B cell (primary cell): ENCODE results near the gene CACNA2D4. TPM values are rescaled to one million over a fixed set of nuclear protein-coding genes. Genes with fewer than 3 reads are reported as not detected.

Experiments used
- ATAC-seq: fragments of 200-7000 bp; cut with Tn5 transposase; one replicate; pipeline ENCODE4 v1.10.0; 2021; ENCODE audit warnings: low read depth, mild to moderate bottlenecking, moderate number of reproducible peaks, moderate library complexity
- CTCF ChIA-PET: fragments of 350-600 bp; sonication (Branson Sonifier 250); formaldehyde crosslinking; loops from one replicate; lab custom pipeline; 2021; ENCODE audit warnings: antibody characterized with exemption, inconsistent platforms; lab: Charles Lee
- POLR2A ChIA-PET: fragments of 350-600 bp; sonication (Branson Sonifier 250); formaldehyde crosslinking; loops from one replicate; lab custom pipeline; 2021; ENCODE audit warnings: antibody characterized with exemption; lab: Charles Lee
- DNase-seq: peaks from one replicate; pipeline ENCODE4 v3.0.0; 2013
- H2AFZ ChIP-seq: 2 replicates; pipeline ENCODE4 v1.6.1; 2012; ENCODE audit warnings: mild to moderate bottlenecking, low read depth, low read length; ENCODE audit not compliant: insufficient read depth, poor library complexity, severe bottlenecking
- H3K27ac ChIP-seq, 2 donors: 1 replicate in 1 of 2; 2 replicates in 1 of 2; pipeline ENCODE4 v1.5.1; 2012 to 2013; ENCODE audit warnings: low read length in 2 of 2, mild to moderate bottlenecking in 2 of 2, moderate library complexity in 1 of 2
- H3K27me3 ChIP-seq, 4 experiments: fragments of 200-600 bp in 1 of 4; sonication (generic) in 1 of 4; replicated peaks in 1 of 4; 1 replicate in 2 of 4; 2 replicates in 2 of 4; pipeline versions ENCODE4 v1.6.1 to v1.7.0; 2013 to 2016; ENCODE audit warnings: low read length in 3 of 4, mild to moderate bottlenecking in 2 of 4, mixed read lengths in 1 of 4, moderate library complexity in 1 of 4; ENCODE audit not compliant: insufficient read depth in 4 of 4, control insufficient read depth in 3 of 4; ENCODE audit errors: control extremely low read depth in 1 of 4
- H3K36me3 ChIP-seq, 2 experiments: replicated peaks in 1 of 2; 1 replicate in 1 of 2; 2 replicates in 1 of 2; pipeline versions ENCODE4 v1.6.1 to v1.7.1; 2013; ENCODE audit warnings: low read length in 1 of 2; ENCODE audit not compliant: insufficient read depth in 2 of 2, control insufficient read depth in 1 of 2; ENCODE audit errors: control extremely low read depth in 1 of 2, extremely low read depth in 1 of 2
- H3K4me1 ChIP-seq, 2 donors: fragments of 200-600 bp in 1 of 2; sonication (generic) in 1 of 2; 1 replicate in 1 of 2; 2 replicates in 1 of 2; pipeline versions ENCODE4 v1.5.1 to v1.6.1; 2013 to 2017; ENCODE audit warnings: low read length in 2 of 2; ENCODE audit not compliant: control insufficient read depth in 2 of 2, insufficient read depth in 2 of 2
- H3K4me2 ChIP-seq: replicated peaks from 2 replicates; pipeline ENCODE3; 2012; ENCODE audit warnings: mild to moderate bottlenecking, low read depth, low read length; ENCODE audit not compliant: poor library complexity, severe bottlenecking
- H3K4me3 ChIP-seq, 5 experiments: fragments of 200-600 bp in 1 of 5; sonication (generic) in 1 of 5; 1 replicate in 3 of 5; 2 replicates in 2 of 5; pipeline versions ENCODE4 v1.5.1 to v1.7.0; 2011 to 2016; ENCODE audit warnings: low read length in 4 of 5, mild to moderate bottlenecking in 4 of 5, low read depth in 2 of 5, control low read depth in 1 of 5, moderate library complexity in 1 of 5; ENCODE audit not compliant: insufficient read depth in 1 of 5; ENCODE audit errors: control extremely low read depth in 1 of 5, extremely low read depth in 1 of 5
- H3K79me2 ChIP-seq: fragments of 200-600 bp; sonication (generic); one replicate; pipeline ENCODE4 v1.6.0; 2016; ENCODE audit warnings: low read length; ENCODE audit not compliant: control insufficient read depth, insufficient read depth
- H3K9ac ChIP-seq: fragments of 200-600 bp; sonication (generic); 2 replicates; pipeline ENCODE4 v1.6.1; 2017; ENCODE audit warnings: mild to moderate bottlenecking, low read length, moderate library complexity
- H3K9me3 ChIP-seq, 3 donors: one replicate each; pipeline versions ENCODE4 v1.6.1 to v1.7.1; 2013; ENCODE audit warnings: low read length in 2 of 3; ENCODE audit not compliant: control insufficient read depth in 2 of 3, insufficient read depth in 1 of 3; ENCODE audit errors: control extremely low read depth in 1 of 3
- H4K20me1 ChIP-seq: 2 replicates; pipeline ENCODE4 v1.6.0; 2012; ENCODE audit warnings: mild to moderate bottlenecking, low read length; ENCODE audit not compliant: insufficient read depth, control insufficient read depth, poor library complexity, severe bottlenecking
- H3K27ac Mint-ChIP-seq: one replicate; pipeline ENCODE4 v1.8.0; 2021; ENCODE audit warnings: mixed read lengths
- H3K27me3 Mint-ChIP-seq: one replicate; pipeline ENCODE4 v1.8.0; 2021; ENCODE audit warnings: mixed read lengths
- H3K4me1 Mint-ChIP-seq: one replicate; pipeline ENCODE4 v1.8.0; 2021; ENCODE audit warnings: mixed read lengths
- H3K4me3 Mint-ChIP-seq: one replicate; pipeline ENCODE4 v1.8.0; 2021; ENCODE audit warnings: mixed read lengths
- H3K9me3 Mint-ChIP-seq: one replicate; pipeline ENCODE4 v1.8.0; 2022; ENCODE audit warnings: mixed read lengths; ENCODE audit not compliant: insufficient read depth
- EZH2 ChIP-seq: IDR thresholded peaks from 2 replicates; pipeline ENCODE4 v1.6.1; 2012; ENCODE audit warnings: borderline replicate concordance, low read depth, mild to moderate bottlenecking, moderate library complexity, low read length; ENCODE audit not compliant: insufficient read depth, poor library complexity, severe bottlenecking
- WGBS: methylation state at CpG from one replicate; pipeline ENCODE4 v1.1.5; 2013; ENCODE audit warnings: missing lambda C conversion rate; ENCODE audit not compliant: insufficient coverage; 5-methylcytosine and 5-hydroxymethylcytosine counted together
- intact Hi-C: fragments of 100-400 bp; cut with micrococcal nuclease; formaldehyde crosslinking; loops from one replicate; pipeline ENCODE4 v1.10.0; 2022
- polyA plus RNA-seq: library from polyadenylated mRNA; depleted of rRNA; stranded (reverse); fragments of >200 nt; gene quantifications from 2 replicates; pipeline ENCODE4 v1.2.3, GENCODE V29; 2012
- total RNA-seq, 2 donors: library from RNA; stranded (reverse); fragments of 120-200 nt in 1 of 2; gene quantifications; 1 replicate in 1 of 2; 2 replicates in 1 of 2; pipeline versions ENCODE4 v1.2.3 to v1.2.4, GENCODE V29; 2013 to 2022
- TF ChIP-seq, protein P1 (sequence below): fragments of 200-600 bp; IDR thresholded peaks from one replicate; pipeline ENCODE4 v1.8.0; 2022; ENCODE audit warnings: antibody characterized with exemption, mild to moderate bottlenecking

Gene CACNA2D4
- total and polyA plus RNA-seq, 2 donors (not counting 1 experiment from before 2014, with no cell fraction given): 6.0 to 7.4 TPM

DNA sequence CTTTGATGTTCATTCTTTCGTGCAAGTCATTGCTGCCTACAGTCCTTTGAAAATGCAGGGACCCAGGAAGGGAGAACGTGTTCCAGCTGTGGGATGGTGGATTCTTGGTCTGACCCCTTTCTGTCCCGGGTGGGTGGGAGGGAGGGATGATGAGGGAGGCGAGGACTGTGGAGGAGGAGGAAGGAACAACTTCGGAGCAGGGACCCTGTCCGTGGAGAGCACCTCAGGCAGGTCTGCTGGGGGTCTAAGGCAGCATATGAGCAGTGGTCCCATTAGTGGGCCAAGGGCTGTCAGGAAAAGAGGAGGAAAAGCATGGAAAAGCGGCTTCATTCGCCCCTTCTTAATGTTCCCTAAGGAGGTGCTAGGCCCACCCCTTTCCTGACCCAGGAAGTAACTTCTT lies 36.0 kb downstream of the CACNA2D4 start:
- Histone ChIP-seq H2AFZ (no peak overlapping the region), H4K20me1 (no peaks in the 10 kb centered on the region), H3K27ac (no peak overlapping the region), H3K4me1 (no peaks in the 10 kb centered on the region), H3K9ac (no peak overlapping the region), H3K36me3 (no peaks in the 10 kb centered on the region), H3K9me3 (no peaks in the 10 kb centered on the region), H3K79me2 (no peaks in the 10 kb centered on the region), H3K4me3 (no peak overlapping the region), H3K27me3 (peaks cover 0 to 2% (median 0%) of the 10 kb centered on the region in 4 experiments), H3K4me2 (no peak overlapping the region)
- H3K27me3 Mint-ChIP-seq: peaks cover 26% of the 10 kb centered on the region
- intact Hi-C loops: no loop called here
- WGBS: 92% methylated on average over 7 of the region's 8 CpGs
- TF ChIP-seq, protein P1, sequence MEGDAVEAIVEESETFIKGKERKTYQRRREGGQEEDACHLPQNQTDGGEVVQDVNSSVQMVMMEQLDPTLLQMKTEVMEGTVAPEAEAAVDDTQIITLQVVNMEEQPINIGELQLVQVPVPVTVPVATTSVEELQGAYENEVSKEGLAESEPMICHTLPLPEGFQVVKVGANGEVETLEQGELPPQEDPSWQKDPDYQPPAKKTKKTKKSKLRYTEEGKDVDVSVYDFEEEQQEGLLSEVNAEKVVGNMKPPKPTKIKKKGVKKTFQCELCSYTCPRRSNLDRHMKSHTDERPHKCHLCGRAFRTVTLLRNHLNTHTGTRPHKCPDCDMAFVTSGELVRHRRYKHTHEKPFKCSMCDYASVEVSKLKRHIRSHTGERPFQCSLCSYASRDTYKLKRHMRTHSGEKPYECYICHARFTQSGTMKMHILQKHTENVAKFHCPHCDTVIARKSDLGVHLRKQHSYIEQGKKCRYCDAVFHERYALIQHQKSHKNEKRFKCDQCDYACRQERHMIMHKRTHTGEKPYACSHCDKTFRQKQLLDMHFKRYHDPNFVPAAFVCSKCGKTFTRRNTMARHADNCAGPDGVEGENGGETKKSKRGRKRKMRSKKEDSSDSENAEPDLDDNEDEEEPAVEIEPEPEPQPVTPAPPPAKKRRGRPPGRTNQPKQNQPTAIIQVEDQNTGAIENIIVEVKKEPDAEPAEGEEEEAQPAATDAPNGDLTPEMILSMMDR: no peak
- TF ChIP-seq EZH2: no peak
- CTCF ChIA-PET: no interaction called here
- no peak for DNase-seq
- no peaks in the 10 kb centered on the region for H3K4me1 Mint-ChIP-seq
- POLR2A ChIA-PET: no interaction called here
- no peak overlapping the region for H3K27ac Mint-ChIP-seq
- no peaks in the 10 kb centered on the region for H3K9me3 Mint-ChIP-seq
- no peak for ATAC-seq
- H3K4me3 Mint-ChIP-seq: no peak overlapping the region

DNA sequence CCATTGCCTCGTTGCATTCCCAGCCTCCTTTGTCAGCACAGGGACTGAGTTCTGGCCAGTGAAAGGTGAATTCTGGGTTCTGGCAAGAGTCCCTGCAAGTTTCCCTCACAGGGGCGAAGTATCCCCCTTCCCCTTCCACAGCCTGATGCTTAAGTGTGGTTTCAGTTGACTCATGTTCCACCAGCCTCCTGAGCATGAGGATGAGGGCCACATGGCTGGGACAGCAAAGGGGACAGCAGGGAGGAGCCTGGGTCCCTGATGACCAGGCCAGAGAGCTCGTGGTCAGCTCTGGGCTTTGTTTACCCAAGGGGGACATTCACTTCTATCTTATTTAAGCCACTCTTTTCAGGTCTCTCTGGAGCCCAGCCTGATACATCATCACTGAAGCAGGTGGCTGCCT lies 36.5 kb downstream of the CACNA2D4 start:
- no peaks in the 10 kb centered on the region for H3K79me2 ChIP-seq
- H3K27me3 ChIP-seq: no peaks in the 10 kb centered on the region
- H2AFZ ChIP-seq: no peak overlapping the region
- intact Hi-C loops: no loop called here
- no peaks in the 10 kb centered on the region for H3K4me1 Mint-ChIP-seq
- H3K4me1 ChIP-seq: no peaks in the 10 kb centered on the region
- 70% methylated on average over 3 of the region's 3 CpGs for WGBS
- no peak overlapping the region for H3K27ac ChIP-seq
- H3K4me3 ChIP-seq: no peak overlapping the region
- no peaks in the 10 kb centered on the region for H3K9me3 Mint-ChIP-seq
- no peaks in the 10 kb centered on the region for H3K36me3 ChIP-seq
- no peak for ATAC-seq
- H4K20me1 ChIP-seq: no peaks in the 10 kb centered on the region
- no peak overlapping the region for H3K4me2 ChIP-seq
- DNase-seq: no peak
- CTCF ChIA-PET: no interaction called here
- TF ChIP-seq, protein P1: no peak
- no peak for TF ChIP-seq EZH2
- no peak overlapping the region for H3K4me3 Mint-ChIP-seq
- H3K27ac Mint-ChIP-seq: no peak overlapping the region
- POLR2A ChIA-PET: no interaction called here
- H3K9me3 ChIP-seq: no peaks in the 10 kb centered on the region
- peaks cover 27% of the 10 kb centered on the region for H3K27me3 Mint-ChIP-seq
- H3K9ac ChIP-seq: no peak overlapping the region
